SK-N-SH treated with all-trans-retinoic acid at 6 μM for 48 hours (cell line): ENCODE data around the gene MYO9A.

Source experiments
- ATAC-seq: fragments of 200-7000 bp; cut with Tn5 transposase; 3 replicates; pipeline ENCODE4 v1.9.1; 2020; ENCODE audit warnings: mild to moderate bottlenecking, moderate library complexity
- ARNTL ChIP-seq: fragments of 450-650 bp; formaldehyde crosslinking; IDR thresholded peaks from 2 replicates; pipeline ENCODE4 v1.5.0; 2020; ENCODE audit warnings: low read depth, mild to moderate bottlenecking, moderate library complexity, borderline replicate concordance
- CREB5 ChIP-seq: fragments of 250-450 bp; sonication (Bioruptor Pico); IDR thresholded peaks from 2 replicates; pipeline ENCODE4 v1.5.1; 2020; ENCODE audit warnings: low read depth, mild to moderate bottlenecking, moderate library complexity
- CSDC2 ChIP-seq: fragments of 250-450 bp; sonication (Bioruptor Pico); IDR thresholded peaks from 2 replicates; pipeline ENCODE4 v1.5.0; 2020; ENCODE audit warnings: mild to moderate bottlenecking, moderate library complexity
- CSRNP3 ChIP-seq: fragments of 250-450 bp; sonication (Bioruptor Pico); IDR thresholded peaks from 2 replicates; pipeline ENCODE4 v1.5.1; 2021; ENCODE audit warnings: mild to moderate bottlenecking, moderate library complexity
- ESRRG ChIP-seq: fragments of 250-450 bp; sonication (Bioruptor Pico); IDR thresholded peaks from 2 replicates; pipeline ENCODE4 v1.6.1; 2021; ENCODE audit warnings: mild to moderate bottlenecking
- GLIS3 ChIP-seq: fragments of 250-450 bp; sonication (Bioruptor Pico); IDR thresholded peaks from 2 replicates; pipeline ENCODE4 v1.5.0; 2020; ENCODE audit warnings: mild to moderate bottlenecking, moderate library complexity
- ISL1 ChIP-seq: fragments of 250-450 bp; sonication (Bioruptor Pico); IDR thresholded peaks from 2 replicates; pipeline ENCODE4 v2.1.2; 2022; ENCODE audit warnings: mild to moderate bottlenecking, moderate library complexity
- OSR1 ChIP-seq: fragments of 250-450 bp; sonication (Bioruptor Pico); IDR thresholded peaks from 2 replicates; pipeline ENCODE4 v1.8.0; 2022; ENCODE audit warnings: moderate library complexity, mild to moderate bottlenecking, inconsistent platforms
- POU6F1 ChIP-seq: fragments of 250-450 bp; sonication (Bioruptor Pico); IDR thresholded peaks from 2 replicates; pipeline ENCODE4 v1.8.0; 2021; ENCODE audit warnings: low read depth, mild to moderate bottlenecking, moderate library complexity, borderline replicate concordance
- PPARA ChIP-seq: fragments of 250-450 bp; sonication (Bioruptor Pico); IDR thresholded peaks from 2 replicates; pipeline ENCODE4 v1.5.0; 2020; ENCODE audit warnings: mild to moderate bottlenecking, borderline replicate concordance
- RARB ChIP-seq: fragments of 250-450 bp; sonication (Bioruptor Pico); IDR thresholded peaks from 2 replicates; pipeline ENCODE4 v1.8.0; 2021; ENCODE audit warnings: mild to moderate bottlenecking, moderate library complexity
- SNAI2 ChIP-seq: fragments of 250-450 bp; sonication (Bioruptor Pico); IDR thresholded peaks from 2 replicates; pipeline ENCODE4 v1.5.0; 2020; ENCODE audit warnings: mild to moderate bottlenecking, moderate library complexity
- TCF4 ChIP-seq: fragments of 250-450 bp; sonication (Bioruptor Pico); IDR thresholded peaks from 2 replicates; pipeline ENCODE4 v1.8.0; 2021; ENCODE audit warnings: mild to moderate bottlenecking, moderate library complexity, borderline replicate concordance
- TOX ChIP-seq: fragments of 250-450 bp; sonication (Bioruptor Pico); IDR thresholded peaks from 2 replicates; pipeline ENCODE4 v1.8.0; 2021; ENCODE audit warnings: mild to moderate bottlenecking, moderate library complexity, borderline replicate concordance
- TSHZ2 ChIP-seq: fragments of 250-450 bp; sonication (Bioruptor Pico); IDR thresholded peaks from 2 replicates; pipeline ENCODE4 v1.5.0; 2020; ENCODE audit warnings: mild to moderate bottlenecking, moderate library complexity
- ZC3H10 ChIP-seq: fragments of 250-450 bp; sonication (Bioruptor Pico); IDR thresholded peaks from 2 replicates; pipeline ENCODE4 v1.5.1; 2021; ENCODE audit warnings: mild to moderate bottlenecking, moderate library complexity
- ZNF565 ChIP-seq: fragments of 450-650 bp; formaldehyde crosslinking; conservative IDR thresholded peaks from 2 replicates; pipeline ENCODE4 v1.5.0; 2020; ENCODE audit warnings: low read depth, mild to moderate bottlenecking, moderate library complexity
- ZNF70 ChIP-seq: fragments of 450-650 bp; formaldehyde crosslinking; IDR thresholded peaks from 2 replicates; pipeline ENCODE4 v1.5.0; 2020; ENCODE audit warnings: mild to moderate bottlenecking, moderate library complexity
- ZNF8 ChIP-seq: fragments of 450-650 bp; formaldehyde crosslinking; IDR thresholded peaks from 2 replicates; pipeline ENCODE4 v1.5.0; 2020; ENCODE audit warnings: mild to moderate bottlenecking, moderate library complexity
- TF ChIP-seq, protein P1 (sequence below): fragments of 250-450 bp; sonication (Bioruptor Pico); IDR thresholded peaks from 2 replicates; pipeline ENCODE4 v1.8.0; 2020; ENCODE audit warnings: mild to moderate bottlenecking, moderate library complexity, borderline replicate concordance

The MYO9A gene

DNA sequence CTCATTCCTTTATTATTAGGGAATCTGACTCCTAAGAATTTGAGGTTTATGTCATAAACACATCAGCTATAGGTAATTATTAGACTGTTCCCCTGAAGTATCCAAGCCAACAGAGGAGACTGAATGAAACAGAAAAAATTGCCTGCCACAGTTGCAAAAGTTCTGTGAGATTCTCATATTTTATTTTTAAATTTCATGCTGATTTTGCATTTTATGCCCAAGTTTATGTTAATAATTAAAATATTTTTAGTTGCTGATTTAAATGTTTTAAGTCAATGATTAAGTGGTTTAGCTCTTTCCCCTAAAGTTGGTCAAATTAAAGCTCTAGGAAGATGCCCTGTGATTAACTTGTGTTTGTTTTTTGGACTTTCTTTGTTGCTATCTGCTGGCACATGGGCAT, 10.4 kb upstream of the MYO9A start:
- no peak for ATAC-seq
- TF ChIP-seq ZNF8 (CRISPR knock-in tag) (no peak), ARNTL (no peak), TOX (CRISPR knock-in tag) (no peak), OSR1 (no peak), CSDC2 (no peak), ZNF70 (CRISPR knock-in tag) (no peak), ESRRG (CRISPR knock-in tag) (no peak), SNAI2 (CRISPR knock-in tag) (no peak), POU6F1 (CRISPR knock-in tag) (no peak), ZNF565 (no peak), RARB (CRISPR knock-in tag) (no peak), GLIS3 (CRISPR knock-in tag) (no peak), TSHZ2 (CRISPR knock-in tag) (no peak), CREB5 (CRISPR knock-in tag) (no peak), ZC3H10 (CRISPR knock-in tag) (no peak), PPARA (CRISPR knock-in tag) (no peak), ISL1 (CRISPR knock-in tag) (no peak), TCF4 (no peak)
- TF ChIP-seq, protein P1, sequence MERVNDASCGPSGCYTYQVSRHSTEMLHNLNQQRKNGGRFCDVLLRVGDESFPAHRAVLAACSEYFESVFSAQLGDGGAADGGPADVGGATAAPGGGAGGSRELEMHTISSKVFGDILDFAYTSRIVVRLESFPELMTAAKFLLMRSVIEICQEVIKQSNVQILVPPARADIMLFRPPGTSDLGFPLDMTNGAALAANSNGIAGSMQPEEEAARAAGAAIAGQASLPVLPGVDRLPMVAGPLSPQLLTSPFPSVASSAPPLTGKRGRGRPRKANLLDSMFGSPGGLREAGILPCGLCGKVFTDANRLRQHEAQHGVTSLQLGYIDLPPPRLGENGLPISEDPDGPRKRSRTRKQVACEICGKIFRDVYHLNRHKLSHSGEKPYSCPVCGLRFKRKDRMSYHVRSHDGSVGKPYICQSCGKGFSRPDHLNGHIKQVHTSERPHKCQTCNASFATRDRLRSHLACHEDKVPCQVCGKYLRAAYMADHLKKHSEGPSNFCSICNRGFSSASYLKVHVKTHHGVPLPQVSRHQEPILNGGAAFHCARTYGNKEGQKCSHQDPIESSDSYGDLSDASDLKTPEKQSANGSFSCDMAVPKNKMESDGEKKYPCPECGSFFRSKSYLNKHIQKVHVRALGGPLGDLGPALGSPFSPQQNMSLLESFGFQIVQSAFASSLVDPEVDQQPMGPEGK (CRISPR knock-in tag) = no peak

DNA sequence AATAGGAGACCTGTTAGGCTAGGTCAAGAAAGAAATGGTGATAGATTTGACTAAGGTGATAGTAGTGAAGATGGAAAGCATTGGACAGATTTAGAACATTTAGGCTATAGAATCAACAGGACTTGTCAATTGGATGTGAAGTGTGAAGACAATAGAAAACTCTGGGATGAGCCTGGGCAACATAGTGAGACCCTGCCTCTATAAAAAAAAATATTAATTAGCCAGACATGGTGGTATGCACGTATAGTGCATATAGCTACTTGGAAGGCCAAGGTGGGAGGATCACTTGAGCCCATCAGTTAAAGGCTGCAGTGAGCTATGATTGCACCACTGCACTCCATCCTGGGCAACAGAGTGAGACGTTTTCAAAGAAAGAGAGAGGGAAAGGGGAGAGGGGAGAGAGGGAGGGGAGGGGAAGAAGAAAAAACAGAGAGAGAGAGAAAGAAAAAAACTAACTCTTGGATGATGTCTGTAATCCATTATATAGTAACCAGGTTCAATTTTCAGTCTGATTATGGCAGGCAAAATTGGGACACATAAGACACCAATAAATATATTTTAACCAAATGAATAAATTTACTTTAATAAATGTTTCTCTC, 9.9 kb upstream of the MYO9A start:
- TF ChIP-seq TOX (CRISPR knock-in tag) (no peak), ARNTL (no peak), CSRNP3 (CRISPR knock-in tag) (no peak), ZNF8 (CRISPR knock-in tag) (no peak)
- TF ChIP-seq, all 23 proteins: peak for 0
- no peak for ATAC-seq

- no peak for ATAC-seq
- TF ChIP-seq ISL1 (CRISPR knock-in tag) = peak; percentile 45; the same call in 1 of the 2 replicates
- TF ChIP-seq TSHZ2 (CRISPR knock-in tag) = no peak
Measured at GRCh38 chr15:72124218-72124617, 6.3 kb upstream of the MYO9A start.
